Measurements from ENCODE around the gene CPXM1.

DNA sequence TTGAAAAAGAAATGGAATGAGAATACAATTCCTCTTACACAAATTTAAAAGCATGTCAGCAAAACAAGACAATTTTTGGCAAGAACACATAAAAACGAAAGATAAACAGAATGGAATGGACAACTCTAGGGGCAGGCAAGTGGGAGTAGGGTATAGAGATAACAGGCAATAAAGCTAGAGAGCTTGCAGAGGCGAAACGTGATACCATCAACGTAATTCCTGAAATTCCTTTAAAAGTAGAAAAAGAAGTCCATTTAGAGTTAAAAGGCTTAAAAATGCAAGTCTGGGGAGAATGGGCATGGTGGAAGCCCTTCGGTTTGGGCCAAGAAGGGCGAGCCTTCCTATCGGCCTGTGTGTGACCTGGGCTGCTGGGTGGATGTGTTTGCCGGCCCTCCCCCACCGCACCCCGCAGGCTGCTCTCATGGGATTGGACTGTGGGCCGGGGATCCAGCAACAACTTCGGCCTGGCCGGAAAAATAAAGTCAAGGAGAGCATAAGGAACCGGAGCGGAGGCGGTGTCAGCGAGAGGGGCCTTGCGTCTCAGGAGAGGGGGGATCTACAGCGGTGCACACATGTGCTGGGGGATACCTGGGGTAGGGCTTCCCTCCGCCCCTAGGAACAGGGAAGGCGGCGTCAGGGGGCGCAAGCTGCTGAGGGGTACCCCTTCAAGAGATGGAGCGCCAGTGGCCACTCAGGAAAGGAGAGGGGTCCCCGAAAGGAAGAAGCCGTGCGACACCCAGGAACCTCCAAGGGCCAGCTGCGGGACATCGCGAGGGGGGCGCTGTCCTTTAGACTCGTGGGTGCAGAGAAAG lies 19.9 kb upstream of the CPXM1 start:
- TF ChIP-seq POLR2A (IDR thresholded peaks at IDR 0.05; ENCODE audit: borderline replicate concordance, extremely low read depth, insufficient read depth, insufficient read length) = no peak
- TF ChIP-seq, protein P1, sequence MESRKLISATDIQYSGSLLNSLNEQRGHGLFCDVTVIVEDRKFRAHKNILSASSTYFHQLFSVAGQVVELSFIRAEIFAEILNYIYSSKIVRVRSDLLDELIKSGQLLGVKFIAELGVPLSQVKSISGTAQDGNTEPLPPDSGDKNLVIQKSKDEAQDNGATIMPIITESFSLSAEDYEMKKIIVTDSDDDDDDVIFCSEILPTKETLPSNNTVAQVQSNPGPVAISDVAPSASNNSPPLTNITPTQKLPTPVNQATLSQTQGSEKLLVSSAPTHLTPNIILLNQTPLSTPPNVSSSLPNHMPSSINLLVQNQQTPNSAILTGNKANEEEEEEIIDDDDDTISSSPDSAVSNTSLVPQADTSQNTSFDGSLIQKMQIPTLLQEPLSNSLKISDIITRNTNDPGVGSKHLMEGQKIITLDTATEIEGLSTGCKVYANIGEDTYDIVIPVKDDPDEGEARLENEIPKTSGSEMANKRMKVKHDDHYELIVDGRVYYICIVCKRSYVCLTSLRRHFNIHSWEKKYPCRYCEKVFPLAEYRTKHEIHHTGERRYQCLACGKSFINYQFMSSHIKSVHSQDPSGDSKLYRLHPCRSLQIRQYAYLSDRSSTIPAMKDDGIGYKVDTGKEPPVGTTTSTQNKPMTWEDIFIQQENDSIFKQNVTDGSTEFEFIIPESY (IDR thresholded peaks at IDR 0.05; ENCODE audit: extremely low read depth, insufficient replicate concordance, low read length) = no peak
- TF ChIP-seq, protein P2, sequence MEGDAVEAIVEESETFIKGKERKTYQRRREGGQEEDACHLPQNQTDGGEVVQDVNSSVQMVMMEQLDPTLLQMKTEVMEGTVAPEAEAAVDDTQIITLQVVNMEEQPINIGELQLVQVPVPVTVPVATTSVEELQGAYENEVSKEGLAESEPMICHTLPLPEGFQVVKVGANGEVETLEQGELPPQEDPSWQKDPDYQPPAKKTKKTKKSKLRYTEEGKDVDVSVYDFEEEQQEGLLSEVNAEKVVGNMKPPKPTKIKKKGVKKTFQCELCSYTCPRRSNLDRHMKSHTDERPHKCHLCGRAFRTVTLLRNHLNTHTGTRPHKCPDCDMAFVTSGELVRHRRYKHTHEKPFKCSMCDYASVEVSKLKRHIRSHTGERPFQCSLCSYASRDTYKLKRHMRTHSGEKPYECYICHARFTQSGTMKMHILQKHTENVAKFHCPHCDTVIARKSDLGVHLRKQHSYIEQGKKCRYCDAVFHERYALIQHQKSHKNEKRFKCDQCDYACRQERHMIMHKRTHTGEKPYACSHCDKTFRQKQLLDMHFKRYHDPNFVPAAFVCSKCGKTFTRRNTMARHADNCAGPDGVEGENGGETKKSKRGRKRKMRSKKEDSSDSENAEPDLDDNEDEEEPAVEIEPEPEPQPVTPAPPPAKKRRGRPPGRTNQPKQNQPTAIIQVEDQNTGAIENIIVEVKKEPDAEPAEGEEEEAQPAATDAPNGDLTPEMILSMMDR (IDR thresholded peaks at IDR 0.05 in 2 of 3, conservative IDR thresholded peaks at IDR 0.05 in 1 of 3; ENCODE audit: borderline replicate concordance in 1 of 3, insufficient read depth in 1 of 3, low read depth in 2 of 3, low read length in 2 of 3) = no peak
- TF ChIP-seq ELF1 (IDR thresholded peaks at IDR 0.05; ENCODE audit: borderline replicate concordance, low read depth) = no peak
- TF ChIP-seq EZH2 (IDR thresholded peaks at IDR 0.05) = no peak
- no peak for TF ChIP-seq POLR2AphosphoS5 (IDR thresholded peaks at IDR 0.05; ENCODE audit: low read depth, low read length)
- no peak for TF ChIP-seq CEBPB (IDR thresholded peaks at IDR 0.05; ENCODE audit: low read depth)
- TF ChIP-seq JUND (IDR thresholded peaks at IDR 0.05) = no peak
- no peak for TF ChIP-seq RAD21 (IDR thresholded peaks at IDR 0.05; ENCODE audit: low read depth)
- no peak for TF ChIP-seq FOSL1 (IDR thresholded peaks at IDR 0.05; ENCODE audit: low read depth)
- TF ChIP-seq SRF (IDR thresholded peaks at IDR 0.05; ENCODE audit: low read depth) = no peak
- TF ChIP-seq ZNF274 (IDR thresholded peaks at IDR 0.05; ENCODE audit: low read depth, low read length) = no peak
